DMS79 treated with DMSO at 0.1 percent for 48 hours (cell line): ENCODE results near the gene HMG20B.

Experiments used
- DNase-seq: peaks from one replicate; lab custom pipeline; 2025; lab: John Stamatoyannopoulos, UW

HMG20B gene

DNA sequence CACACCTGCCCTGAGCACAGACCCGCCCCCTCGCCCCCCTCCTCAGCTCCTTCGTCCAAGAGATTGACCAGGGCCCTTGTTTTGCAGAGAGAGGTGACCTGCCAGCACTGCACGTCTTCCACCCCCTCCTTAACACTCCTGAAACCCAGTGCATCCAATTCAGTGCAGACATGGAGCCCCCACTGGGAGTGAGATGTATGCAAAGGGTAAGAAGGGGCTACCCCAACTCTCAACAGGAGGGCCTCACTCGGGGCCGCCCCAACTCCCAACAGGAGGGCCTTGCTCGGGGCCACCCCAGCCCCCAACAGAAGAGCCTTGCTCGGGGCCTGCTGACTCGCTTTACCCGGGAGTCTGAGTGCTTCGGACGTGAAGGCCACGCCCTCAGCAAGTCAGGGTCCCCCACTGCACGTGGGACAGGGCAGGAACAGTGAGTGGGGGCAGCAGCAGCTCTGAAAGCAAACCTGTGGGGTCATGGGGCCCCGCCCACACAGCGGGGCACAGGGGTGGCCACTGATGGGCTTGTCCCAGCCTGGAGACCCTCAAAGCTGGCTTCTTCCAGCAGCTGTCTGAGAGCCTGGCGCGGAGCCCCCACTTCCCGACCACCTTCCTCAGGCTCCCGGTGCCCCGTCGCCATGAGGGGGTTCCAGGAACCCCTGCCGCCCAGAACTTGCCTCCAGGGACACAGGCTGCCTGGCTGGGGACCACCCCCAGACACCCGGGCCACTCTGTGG lies 48.2 kb downstream of the HMG20B start:
- no peak for DNase-seq

DNA sequence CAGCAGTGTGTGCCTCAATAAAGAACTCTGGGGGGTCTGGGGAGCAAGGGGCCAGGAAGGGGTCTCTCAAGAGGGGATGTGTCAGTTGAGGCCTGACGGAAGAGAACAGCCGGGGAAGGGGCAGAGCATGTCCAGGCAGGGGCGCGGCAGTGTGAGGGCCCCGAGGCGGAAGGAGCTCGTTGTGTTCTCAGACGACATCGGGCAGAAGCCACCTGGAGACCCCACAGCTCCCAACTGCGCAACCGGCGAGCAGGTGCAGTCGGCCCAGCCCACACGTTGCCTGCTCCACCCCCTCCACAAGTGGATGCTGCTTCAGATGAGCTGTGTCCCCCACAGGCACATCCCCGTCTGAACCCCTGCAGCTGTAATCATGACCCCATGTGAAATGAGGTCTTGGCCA lies 48.9 kb downstream of the HMG20B start:
- DNase-seq: no peak

DNA sequence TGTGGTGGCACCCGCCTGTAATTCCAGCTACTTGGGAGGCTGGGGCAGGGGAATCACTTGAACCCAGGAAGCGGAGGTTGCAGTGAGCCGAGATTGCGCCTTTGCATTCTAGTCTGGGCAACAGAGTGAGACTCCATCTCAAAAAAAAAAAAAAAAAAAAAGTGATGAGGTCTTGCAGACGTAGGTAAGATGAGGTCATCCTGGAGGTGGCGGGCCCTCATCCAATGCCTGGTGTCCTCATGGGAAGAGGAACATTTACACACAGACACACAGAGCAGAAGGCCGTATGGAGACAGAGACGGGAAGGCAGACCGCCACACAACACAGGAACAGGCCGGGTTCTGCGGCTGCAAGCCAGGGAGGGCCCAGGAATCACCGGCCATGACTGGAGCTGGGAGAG lies 49.5 kb downstream of the HMG20B start:
- no peak for DNase-seq

DNA sequence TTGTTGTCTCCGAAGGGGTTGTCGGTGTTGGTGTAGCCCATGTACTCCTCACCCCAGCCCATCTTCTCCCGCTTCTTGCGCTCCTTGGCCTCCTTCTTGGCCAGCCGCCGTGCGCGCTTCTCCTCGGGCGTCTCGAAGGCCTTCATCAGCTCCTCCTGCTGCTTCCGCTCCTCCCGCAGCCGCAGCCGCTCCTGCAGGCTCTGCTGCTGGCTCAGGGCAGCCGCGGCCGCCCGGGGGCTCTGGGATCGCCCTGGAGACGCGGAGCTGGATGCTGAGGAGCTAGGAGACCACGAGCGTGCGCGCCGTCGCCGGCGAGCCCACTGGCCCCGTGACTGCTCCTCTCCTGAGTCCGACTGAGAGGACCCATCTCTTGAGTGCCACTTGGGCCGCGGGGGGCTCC lies 51.0 kb downstream of the HMG20B start:
- no peak for DNase-seq

DNA sequence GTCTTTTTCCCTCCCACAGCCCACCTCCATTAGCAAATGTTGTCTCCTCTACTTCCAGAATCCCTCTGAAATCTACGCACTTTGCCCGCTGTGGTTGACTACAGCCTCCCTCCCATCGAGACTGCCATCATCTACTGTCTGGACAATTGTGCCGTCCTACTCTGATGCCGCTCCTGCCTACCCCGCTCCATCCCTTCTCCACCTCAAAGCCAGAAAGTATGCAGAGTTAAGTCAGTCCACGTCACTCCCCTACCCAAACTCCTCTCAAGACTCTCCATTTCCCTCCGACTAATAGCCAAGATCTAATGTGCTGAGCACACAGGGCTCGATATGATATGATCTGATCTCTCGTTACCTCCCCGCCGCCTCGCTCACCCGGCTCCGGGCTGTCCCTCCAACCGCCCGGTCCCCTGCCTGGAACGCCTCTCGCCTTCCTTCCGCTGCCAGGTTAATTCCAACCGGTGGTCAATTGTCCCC lies 53.3 kb downstream of the HMG20B start:
- no peak for DNase-seq

DNA sequence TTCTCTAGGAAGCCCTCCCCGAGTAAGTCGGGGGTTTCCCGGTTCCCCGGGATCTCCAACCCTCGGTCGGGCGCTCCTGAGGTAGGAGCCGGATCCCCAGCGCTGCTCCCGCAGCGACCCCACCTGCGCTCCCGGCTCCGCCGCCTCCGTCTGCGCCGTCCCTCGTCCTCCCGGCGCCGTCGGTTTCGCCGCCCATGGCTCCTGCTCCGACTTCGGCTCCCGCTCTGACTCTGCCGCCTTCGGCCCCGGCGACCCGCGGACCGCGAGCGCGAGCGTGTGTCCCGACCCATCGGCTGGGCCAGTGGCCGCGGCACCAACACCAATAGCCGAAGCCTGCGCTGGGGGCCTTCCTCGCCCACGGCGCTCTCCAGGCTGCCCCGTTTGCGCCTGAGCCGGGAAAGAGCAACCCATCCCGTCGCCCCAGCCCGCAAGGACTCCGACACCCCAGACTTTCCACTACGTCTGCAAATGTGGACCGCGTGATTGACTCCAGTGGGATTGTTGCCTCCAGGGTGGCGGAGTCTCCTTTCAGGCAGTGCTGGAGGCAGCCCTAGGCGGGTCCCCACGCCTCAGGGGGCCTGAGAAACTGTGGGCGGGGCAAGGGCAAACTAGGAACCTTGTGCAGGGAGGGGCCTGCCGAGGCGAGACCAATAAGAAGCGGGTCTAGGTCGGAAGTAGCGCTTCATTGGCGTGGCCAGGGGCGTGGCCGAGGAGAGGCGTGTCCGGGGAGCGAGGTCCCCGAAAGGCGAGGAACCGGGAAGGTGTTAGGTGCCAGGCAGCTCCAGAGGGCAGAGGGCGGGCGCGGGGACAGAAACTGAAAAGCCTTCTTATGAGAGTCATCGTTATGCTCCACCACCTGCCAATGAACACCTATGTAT lies 54.0 kb downstream of the HMG20B start, which contains the start of gene CACTIN:
CACTIN (minus strand) TSS at position 318 of the 878 bp plus-strand sequence; CDS start at position 290, 28 bp downstream.
- peak; percentile 93 for DNase-seq

DNA sequence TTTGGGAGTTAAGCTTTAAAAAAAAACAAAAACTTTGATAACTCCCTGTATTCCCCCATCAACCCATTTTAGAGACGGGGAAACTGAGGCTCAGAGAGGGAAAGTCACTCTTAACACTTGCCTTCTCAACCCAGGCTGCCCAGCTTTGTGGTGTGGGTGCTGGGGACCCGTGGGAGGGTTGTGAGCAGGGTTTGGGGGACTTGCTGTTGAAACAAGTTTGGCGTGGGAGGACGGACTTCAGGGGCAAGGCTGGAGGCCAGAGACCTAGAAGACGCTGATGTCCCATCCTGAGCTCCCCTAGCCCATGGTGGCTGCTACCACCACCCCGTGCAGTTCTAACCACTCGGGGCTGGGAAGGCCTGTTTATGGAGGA lies 54.6 kb downstream of the HMG20B start:
- no peak for DNase-seq
